GM23338 (cell line): ENCODE results near the gene KCND2. TPM values are rescaled to one million over a fixed set of nuclear protein-coding genes. Genes with fewer than 3 reads are reported as not detected.

ENCODE experiments used
- ATAC-seq: fragments of 200-7000 bp; cut with Tn5 transposase; 3 replicates; pipeline ENCODE4 v1.9.1; 2020
- DNase-seq: peaks from one replicate; pipeline ENCODE4 v3.0.0-alpha.2; 2015; ENCODE audit warnings: low spot score
- H2AFZ ChIP-seq: fragments of 200-600 bp; sonication (generic); 2 replicates; pipeline ENCODE4 v1.8.0; 2016; ENCODE audit warnings: antibody characterized with exemption, mild to moderate bottlenecking, moderate library complexity
- H3F3A ChIP-seq: fragments of 200-600 bp; sonication (generic); replicated peaks from 2 replicates; pipeline ENCODE4 v1.8.0; 2017; ENCODE audit warnings: antibody characterized with exemption, mixed run types, low read depth
- H3K27ac ChIP-seq: fragments of 200-600 bp; sonication (generic); 2 replicates; pipeline ENCODE4 v1.6.1; 2016; ENCODE audit warnings: low read depth
- H3K27me3 ChIP-seq: fragments of 200-600 bp; sonication (generic); 2 replicates; pipeline ENCODE4 v1.8.0; 2016; ENCODE audit warnings: mild to moderate bottlenecking, mixed run types, moderate library complexity; ENCODE audit not compliant: insufficient read depth
- H3K36me3 ChIP-seq: fragments of 200-600 bp; sonication (generic); 2 replicates; pipeline ENCODE4 v1.8.0; 2016; ENCODE audit warnings: mild to moderate bottlenecking; ENCODE audit not compliant: insufficient read depth
- H3K4me1 ChIP-seq: fragments of 200-600 bp; sonication (generic); 2 replicates; pipeline ENCODE4 v1.8.0; 2016; ENCODE audit warnings: mild to moderate bottlenecking, moderate library complexity; ENCODE audit not compliant: insufficient read depth
- H3K4me2 ChIP-seq: fragments of 200-600 bp; sonication (generic); 2 replicates; pipeline ENCODE4 v1.7.1; 2017; ENCODE audit warnings: mixed run types
- H3K4me3 ChIP-seq: fragments of 200-600 bp; sonication (generic); 2 replicates; pipeline ENCODE4 v1.6.1; 2016; ENCODE audit warnings: mixed run types
- H3K79me2 ChIP-seq: fragments of 200-600 bp; sonication (generic); replicated peaks from 2 replicates; pipeline ENCODE4 v1.8.0; 2017; ENCODE audit warnings: mild to moderate bottlenecking; ENCODE audit not compliant: insufficient read depth
- H3K9me2 ChIP-seq: fragments of 200-600 bp; sonication (generic); 2 replicates; pipeline ENCODE4 v1.8.0; 2017; ENCODE audit not compliant: insufficient read depth
- H4K20me1 ChIP-seq: fragments of 200-600 bp; sonication (generic); replicated peaks from 2 replicates; pipeline ENCODE4 v1.8.0; 2017; ENCODE audit warnings: mild to moderate bottlenecking; ENCODE audit not compliant: insufficient read depth
- H3K27ac Mint-ChIP-seq: 2 replicates; pipeline ENCODE4 v1.8.0; 2020; ENCODE audit warnings: inconsistent platforms, mild to moderate bottlenecking, moderate library complexity, mixed read lengths
- H3K27me3 Mint-ChIP-seq: 3 replicates; pipeline ENCODE4 v1.8.0; 2022; ENCODE audit warnings: low read depth, mild to moderate bottlenecking, moderate library complexity, mixed read lengths, inconsistent platforms; ENCODE audit not compliant: insufficient read depth, poor library complexity
- H3K36me3 Mint-ChIP-seq: 3 replicates; pipeline ENCODE4 v1.8.0; 2021; ENCODE audit warnings: low read depth, mild to moderate bottlenecking, inconsistent platforms, moderate library complexity, mixed read lengths
- H3K4me1 Mint-ChIP-seq: 3 replicates; pipeline ENCODE4 v1.8.0; 2020; ENCODE audit warnings: mild to moderate bottlenecking, inconsistent platforms, mixed read lengths
- H3K4me3 Mint-ChIP-seq: 3 replicates; pipeline ENCODE4 v1.8.0; 2021; ENCODE audit warnings: moderate library complexity, mild to moderate bottlenecking, inconsistent platforms, mixed read lengths
- H3K9me3 Mint-ChIP-seq: 3 replicates; pipeline ENCODE4 v1.8.0; 2020; ENCODE audit warnings: moderate library complexity, mild to moderate bottlenecking, inconsistent platforms, mixed read lengths
- CREB1 ChIP-seq: fragments of 250-450 bp; sonication (Bioruptor Pico); IDR thresholded peaks from 2 replicates; pipeline ENCODE4 v1.5.0; 2020; ENCODE audit warnings: low read depth, mild to moderate bottlenecking, moderate library complexity
- CTCF ChIP-seq, 2 experiments: fragments of 200-600 bp in 1 of 2; sonication (generic) in 1 of 2; conservative IDR thresholded peaks; 2 replicates each; pipeline versions ENCODE4 v1.5.1 to v1.6.1; 2016 to 2017; ENCODE audit warnings: antibody characterized with exemption in 2 of 2, low read depth in 2 of 2, mild to moderate bottlenecking in 2 of 2, moderate library complexity in 1 of 2
- ETS1 ChIP-seq: IDR thresholded peaks from 2 replicates; pipeline ENCODE4 v1.6.1; 2016; ENCODE audit warnings: antibody characterized with exemption
- EZH2 ChIP-seq: fragments of 200-600 bp; sonication (generic); IDR thresholded peaks from one replicate; pipeline ENCODE4 v1.8.0; 2017; ENCODE audit warnings: antibody characterized with exemption, mild to moderate bottlenecking, low read depth; ENCODE audit not compliant: unreplicated experiment
- EZH2phosphoT487 ChIP-seq: fragments of 200-600 bp; sonication (generic); IDR thresholded peaks from one replicate; pipeline ENCODE4 v1.8.1; 2018; ENCODE audit warnings: antibody characterized with exemption; ENCODE audit not compliant: unreplicated experiment
- JUNB ChIP-seq: IDR thresholded peaks from one replicate; pipeline ENCODE4 v1.6.1; 2016; ENCODE audit warnings: antibody characterized with exemption; ENCODE audit not compliant: unreplicated experiment
- NANOG ChIP-seq: IDR thresholded peaks from 2 replicates; pipeline ENCODE4 v1.6.1; 2016; ENCODE audit warnings: antibody characterized with exemption, borderline replicate concordance
- POLR2AphosphoS5 ChIP-seq: IDR thresholded peaks from 2 replicates; pipeline ENCODE4 v1.6.1; 2016; ENCODE audit warnings: antibody characterized with exemption, low read depth
- REST ChIP-seq: IDR thresholded peaks from one replicate; pipeline ENCODE4 v1.6.1; 2018; ENCODE audit warnings: antibody characterized with exemption; ENCODE audit not compliant: unreplicated experiment
- STAT1 ChIP-seq: IDR thresholded peaks from one replicate; pipeline ENCODE4 v1.6.1; 2016; ENCODE audit warnings: antibody characterized with exemption; ENCODE audit not compliant: unreplicated experiment
- ZNF331 ChIP-seq: fragments of 250-450 bp; sonication (Bioruptor Pico); IDR thresholded peaks from 2 replicates; pipeline ENCODE4 v1.5.0; 2020; ENCODE audit warnings: low read depth, mild to moderate bottlenecking, moderate library complexity
- ZNF462 ChIP-seq: fragments of 250-450 bp; sonication (Bioruptor Pico); IDR thresholded peaks from 2 replicates; pipeline ENCODE4 v1.5.0; 2020; ENCODE audit warnings: mild to moderate bottlenecking, moderate library complexity
- polyA plus RNA-seq: library from polyadenylated mRNA; unstranded; fragments of >200 nt; fragmentation: Nextera tagmentation; extraction: Ambion mirVana; gene quantifications from 2 replicates; pipeline ENCODE4 v1.2.1, GENCODE V29; 2016
- total RNA-seq: library from RNA; depleted of rRNA; stranded (reverse); fragments of >200 nt; shearing (Covaris generic); gene quantifications from 2 replicates; pipeline ENCODE4 v1.2.3, GENCODE V29; 2014

The KCND2 gene
- total and polyA plus RNA-seq, 2 experiments from 2014 or later: 7.1 to 15.6 TPM

- no peak for TF ChIP-seq ZNF462 (CRISPR knock-in tag)
These were observed 327.6 kb downstream of the KCND2 start (continued) for GRCh38 chr7:120600607-120601006.

GRCh38 chr7:120603366-120603765 is 330.4 kb downstream of the KCND2 start:
- H3K4me3 ChIP-seq: no peak overlapping the region
- ATAC-seq (no peak), DNase-seq (no peak)
- H3K9me2 ChIP-seq: no peaks in the 10 kb centered on the region
- no peaks in the 10 kb centered on the region for H4K20me1 ChIP-seq
- Mint-ChIP-seq H3K36me3 (no peaks in the 10 kb centered on the region), H3K27ac (no peak overlapping the region), H3K9me3 (no peaks in the 10 kb centered on the region), H3K4me3 (no peak overlapping the region), H3K4me1 (0 out of 3 replicates have a peak, but pooled peaks cover 2% of the 10 kb centered on the region), H3K27me3 (no peaks in the 10 kb centered on the region)
- H3K4me1 ChIP-seq: no peaks in the 10 kb centered on the region
- H3K36me3 ChIP-seq: no peaks in the 10 kb centered on the region
- H2AFZ ChIP-seq: no peak overlapping the region
- H3K4me2 ChIP-seq: no peak overlapping the region
- no peaks in the 10 kb centered on the region for H3F3A ChIP-seq
- no peaks in the 10 kb centered on the region for H3K27me3 ChIP-seq
- no peak overlapping the region for H3K27ac ChIP-seq
- H3K79me2 ChIP-seq: no peaks in the 10 kb centered on the region
- no peak for TF ChIP-seq ZNF331 (CRISPR knock-in tag)
- TF ChIP-seq EZH2phosphoT487: no peak
- no peak for TF ChIP-seq REST
- no peak for TF ChIP-seq NANOG
- no peak for TF ChIP-seq CREB1 (CRISPR knock-in tag)
- TF ChIP-seq POLR2AphosphoS5: no peak
- TF ChIP-seq JUNB: no peak
- no peak for TF ChIP-seq EZH2
- no peak for TF ChIP-seq STAT1
- TF ChIP-seq ETS1: no peak
- TF ChIP-seq CTCF (conservative IDR thresholded peaks at IDR 0.05; ENCODE audit: low read depth in 2 of 2): no peak
